ENCODE data around the gene CERS1.

- no peak for TF ChIP-seq EZH2 (IDR thresholded peaks at IDR 0.05; ENCODE audit: borderline replicate concordance, low read length)
- TF ChIP-seq, protein P1, sequence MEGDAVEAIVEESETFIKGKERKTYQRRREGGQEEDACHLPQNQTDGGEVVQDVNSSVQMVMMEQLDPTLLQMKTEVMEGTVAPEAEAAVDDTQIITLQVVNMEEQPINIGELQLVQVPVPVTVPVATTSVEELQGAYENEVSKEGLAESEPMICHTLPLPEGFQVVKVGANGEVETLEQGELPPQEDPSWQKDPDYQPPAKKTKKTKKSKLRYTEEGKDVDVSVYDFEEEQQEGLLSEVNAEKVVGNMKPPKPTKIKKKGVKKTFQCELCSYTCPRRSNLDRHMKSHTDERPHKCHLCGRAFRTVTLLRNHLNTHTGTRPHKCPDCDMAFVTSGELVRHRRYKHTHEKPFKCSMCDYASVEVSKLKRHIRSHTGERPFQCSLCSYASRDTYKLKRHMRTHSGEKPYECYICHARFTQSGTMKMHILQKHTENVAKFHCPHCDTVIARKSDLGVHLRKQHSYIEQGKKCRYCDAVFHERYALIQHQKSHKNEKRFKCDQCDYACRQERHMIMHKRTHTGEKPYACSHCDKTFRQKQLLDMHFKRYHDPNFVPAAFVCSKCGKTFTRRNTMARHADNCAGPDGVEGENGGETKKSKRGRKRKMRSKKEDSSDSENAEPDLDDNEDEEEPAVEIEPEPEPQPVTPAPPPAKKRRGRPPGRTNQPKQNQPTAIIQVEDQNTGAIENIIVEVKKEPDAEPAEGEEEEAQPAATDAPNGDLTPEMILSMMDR (IDR thresholded peaks at IDR 0.05; ENCODE audit: low read length), result no peak
Measured at GRCh38 chr19:18861235-18861634, 34.7 kb downstream of the CERS1 start.

Measured in OCI-LY1 (cell line).